PFSK-1 (cell line): Measurements from ENCODE around the gene LAIR1.

ENCODE experiments used
- FOXP2 ChIP-seq: optimal IDR thresholded peaks from 2 replicates; pipeline ENCODE3; 2011; ENCODE audit warnings: borderline replicate concordance, control low read depth, inconsistent platforms; ENCODE audit not compliant: insufficient read depth; ENCODE audit errors: extremely low read length, extremely low read depth
- POLR2AphosphoS5 ChIP-seq: IDR thresholded peaks from 2 replicates; pipeline ENCODE4 v1.6.1; 2012; ENCODE audit warnings: low read depth, mild to moderate bottlenecking, control low read depth, low read length, moderate library complexity
- SIN3A ChIP-seq: IDR thresholded peaks from 2 replicates; pipeline ENCODE4 v1.6.1; 2012; ENCODE audit warnings: mild to moderate bottlenecking, low read length, moderate library complexity, borderline replicate concordance; ENCODE audit not compliant: insufficient read depth
- TAF1 ChIP-seq: IDR thresholded peaks from 2 replicates; pipeline ENCODE4 v1.6.1; 2012; ENCODE audit warnings: low read length, control low read depth, borderline replicate concordance; ENCODE audit not compliant: insufficient read depth
- TF ChIP-seq, protein P1 (sequence below), 2 experiments: IDR thresholded peaks; 2 replicates each; pipeline versions ENCODE4 v1.6.1 to v1.8.0; 2011 to 2012; ENCODE audit warnings: low read depth in 2 of 2, low read length in 2 of 2, control low read depth in 1 of 2, inconsistent platforms in 1 of 2, mild to moderate bottlenecking in 1 of 2, moderate library complexity in 1 of 2; ENCODE audit not compliant: insufficient read depth in 1 of 2

Gene LAIR1

DNA sequence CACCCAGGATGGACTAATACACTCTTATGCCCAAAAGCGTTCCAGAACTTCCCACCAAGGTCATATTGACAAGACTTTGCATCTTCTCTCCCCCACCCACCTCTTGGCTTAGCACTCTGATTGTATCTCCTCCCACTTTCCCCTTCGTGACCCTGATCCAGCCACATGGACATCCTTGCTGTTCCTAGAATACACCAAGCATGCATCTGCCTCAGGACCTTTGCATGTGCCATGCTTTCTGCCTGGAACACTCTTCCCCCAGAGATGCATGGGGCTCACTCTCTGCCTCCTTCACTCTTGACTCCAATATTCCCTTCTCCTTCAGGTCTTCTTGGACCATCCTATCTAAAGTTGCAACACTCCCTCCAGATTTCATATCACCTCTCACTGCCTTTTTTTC, 16.2 kb upstream of the LAIR1 start:
- TF ChIP-seq POLR2AphosphoS5 = no peak
- no peak for TF ChIP-seq TAF1
- no peak for TF ChIP-seq SIN3A
- no peak for TF ChIP-seq FOXP2
- TF ChIP-seq, protein P1, sequence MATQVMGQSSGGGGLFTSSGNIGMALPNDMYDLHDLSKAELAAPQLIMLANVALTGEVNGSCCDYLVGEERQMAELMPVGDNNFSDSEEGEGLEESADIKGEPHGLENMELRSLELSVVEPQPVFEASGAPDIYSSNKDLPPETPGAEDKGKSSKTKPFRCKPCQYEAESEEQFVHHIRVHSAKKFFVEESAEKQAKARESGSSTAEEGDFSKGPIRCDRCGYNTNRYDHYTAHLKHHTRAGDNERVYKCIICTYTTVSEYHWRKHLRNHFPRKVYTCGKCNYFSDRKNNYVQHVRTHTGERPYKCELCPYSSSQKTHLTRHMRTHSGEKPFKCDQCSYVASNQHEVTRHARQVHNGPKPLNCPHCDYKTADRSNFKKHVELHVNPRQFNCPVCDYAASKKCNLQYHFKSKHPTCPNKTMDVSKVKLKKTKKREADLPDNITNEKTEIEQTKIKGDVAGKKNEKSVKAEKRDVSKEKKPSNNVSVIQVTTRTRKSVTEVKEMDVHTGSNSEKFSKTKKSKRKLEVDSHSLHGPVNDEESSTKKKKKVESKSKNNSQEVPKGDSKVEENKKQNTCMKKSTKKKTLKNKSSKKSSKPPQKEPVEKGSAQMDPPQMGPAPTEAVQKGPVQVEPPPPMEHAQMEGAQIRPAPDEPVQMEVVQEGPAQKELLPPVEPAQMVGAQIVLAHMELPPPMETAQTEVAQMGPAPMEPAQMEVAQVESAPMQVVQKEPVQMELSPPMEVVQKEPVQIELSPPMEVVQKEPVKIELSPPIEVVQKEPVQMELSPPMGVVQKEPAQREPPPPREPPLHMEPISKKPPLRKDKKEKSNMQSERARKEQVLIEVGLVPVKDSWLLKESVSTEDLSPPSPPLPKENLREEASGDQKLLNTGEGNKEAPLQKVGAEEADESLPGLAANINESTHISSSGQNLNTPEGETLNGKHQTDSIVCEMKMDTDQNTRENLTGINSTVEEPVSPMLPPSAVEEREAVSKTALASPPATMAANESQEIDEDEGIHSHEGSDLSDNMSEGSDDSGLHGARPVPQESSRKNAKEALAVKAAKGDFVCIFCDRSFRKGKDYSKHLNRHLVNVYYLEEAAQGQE (IDR thresholded peaks at IDR 0.05; ENCODE audit: insufficient read depth in 1 of 2, low read depth in 2 of 2, low read length in 2 of 2) = no peak

DNA sequence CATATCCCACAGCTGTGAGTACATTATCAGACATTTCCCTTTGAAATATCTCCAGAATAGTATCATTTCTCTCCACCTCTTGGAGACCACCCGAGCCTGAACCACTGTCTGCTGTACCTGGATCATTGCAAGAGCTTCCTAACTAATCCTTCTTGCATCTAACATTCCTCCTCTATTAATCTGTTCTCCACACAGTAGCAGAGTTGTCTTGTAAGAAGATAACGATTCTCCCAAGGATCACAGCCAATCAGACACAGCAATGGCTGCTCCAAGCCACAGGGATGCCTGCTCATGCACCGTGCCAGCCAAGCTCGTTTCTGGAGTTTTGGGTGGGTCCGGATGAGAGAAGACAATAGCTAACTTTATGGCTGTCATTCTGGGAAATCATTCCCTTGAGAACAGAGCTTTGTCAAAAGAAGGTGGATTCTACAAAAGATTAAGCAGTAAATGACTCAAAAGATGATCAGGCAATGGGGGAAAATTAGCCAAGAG, 14.5 kb upstream of the LAIR1 start:
- TF ChIP-seq SIN3A (no peak), FOXP2 (no peak), POLR2AphosphoS5 (no peak), TAF1 (no peak)
- TF ChIP-seq, protein P1 (IDR thresholded peaks at IDR 0.05; ENCODE audit: insufficient read depth in 1 of 2, low read depth in 2 of 2, low read length in 2 of 2) = no peak

- TF ChIP-seq FOXP2 = no peak
- no peak for TF ChIP-seq SIN3A
- TF ChIP-seq, protein P1 (IDR thresholded peaks at IDR 0.05; ENCODE audit: insufficient read depth in 1 of 2, low read depth in 2 of 2, low read length in 2 of 2) = no peak
- no peak for TF ChIP-seq TAF1
- no peak for TF ChIP-seq POLR2AphosphoS5
These were observed 12.0 kb upstream of the LAIR1 start for GRCh38 chr19:54376610-54377285.

DNA sequence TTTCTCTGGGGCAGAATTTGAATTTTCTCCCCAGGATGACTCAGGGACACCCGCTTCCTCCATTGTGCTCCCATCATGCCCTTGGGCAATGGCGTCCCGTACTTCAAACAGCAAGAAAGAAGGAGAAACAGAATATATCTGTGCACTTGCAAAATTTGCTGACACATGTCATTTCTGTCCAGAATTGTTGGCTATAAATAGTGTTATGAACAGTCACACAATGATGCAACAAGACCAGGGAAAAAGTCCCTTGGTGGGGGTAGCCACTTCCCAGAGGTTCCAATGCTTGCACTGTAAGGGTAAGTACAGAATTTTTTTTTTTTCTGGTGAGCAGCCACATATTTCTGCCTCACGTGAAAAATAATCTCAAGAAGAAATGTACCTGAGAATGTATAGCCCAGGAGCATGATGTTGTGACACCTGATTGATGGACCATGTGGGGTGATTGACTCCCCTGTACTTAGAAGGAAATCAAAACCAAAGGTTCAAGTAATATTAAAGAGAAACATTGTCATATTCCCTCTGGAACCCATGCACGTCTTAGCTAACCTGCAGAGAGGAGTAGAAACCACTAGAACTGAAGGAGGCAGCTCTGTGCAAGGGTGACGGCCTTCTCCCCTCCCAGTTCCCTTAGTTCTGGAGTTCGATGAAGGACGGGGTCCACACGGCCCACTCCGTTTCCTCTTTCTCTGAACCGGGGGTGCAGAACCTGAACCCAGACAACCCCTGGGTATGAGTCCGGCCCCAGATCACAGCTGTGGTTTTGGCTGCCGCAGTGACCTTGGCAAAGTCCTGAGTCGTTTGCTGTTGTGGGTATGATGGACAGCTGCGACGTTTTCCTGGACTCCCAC, 9.3 kb upstream of the LAIR1 start:
- TF ChIP-seq SIN3A (no peak), FOXP2 (no peak), POLR2AphosphoS5 (no peak), TAF1 (no peak)
- TF ChIP-seq, protein P1 (IDR thresholded peaks at IDR 0.05; ENCODE audit: insufficient read depth in 1 of 2, low read depth in 2 of 2, low read length in 2 of 2) = no peak
